ENCODE results near the gene NUPR1.
"Not testable (repeated sequence)": the region's sequence is repeated elsewhere in the genome, so short reads cannot be mapped to it uniquely, and the experiment has no call there.

NUPR1 gene

DNA sequence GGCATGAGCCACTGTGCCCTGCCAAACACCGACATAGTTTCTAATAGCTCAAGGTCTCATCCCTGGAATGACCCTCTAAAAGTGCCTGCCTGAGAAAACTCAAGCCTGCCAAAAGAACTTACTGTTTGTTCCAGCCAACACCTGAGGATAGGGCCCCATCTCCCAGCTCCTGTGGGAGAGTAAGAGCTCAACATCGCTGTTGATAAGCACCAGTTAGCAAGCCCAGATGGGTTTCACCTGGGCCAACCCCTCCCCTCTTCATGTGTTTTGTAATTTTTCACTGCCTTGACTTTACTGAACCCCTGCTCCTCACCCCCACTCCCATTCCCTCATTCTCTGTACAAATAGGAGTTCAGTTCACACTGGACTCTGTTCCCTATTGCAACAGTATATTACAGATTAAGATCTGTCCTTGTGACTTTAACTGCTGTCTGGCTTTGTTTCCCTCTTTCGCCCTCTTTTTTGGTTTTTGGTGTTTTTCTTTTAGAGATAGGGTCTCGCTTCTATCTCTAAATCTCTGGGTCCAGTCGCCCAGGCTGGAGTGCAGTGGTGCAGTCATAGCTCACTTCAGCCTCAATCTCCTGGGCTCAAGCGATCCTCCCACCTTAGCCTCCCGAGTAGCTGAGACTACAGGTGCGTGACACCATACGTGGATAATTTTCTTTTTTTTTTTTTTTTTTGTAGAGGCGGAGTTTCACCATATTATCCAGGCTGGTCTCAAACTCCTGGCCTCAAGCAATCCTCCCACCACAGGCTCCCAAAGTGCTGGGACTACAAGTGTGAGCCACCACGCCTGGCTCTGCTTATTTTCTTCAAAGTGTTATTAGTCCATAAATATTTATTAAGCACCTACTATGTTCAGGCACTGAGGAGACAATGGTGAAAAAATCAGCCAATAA, 12.3 kb downstream of the NUPR1 start:
- no peak for DNase-seq (ENCODE audit: low spot score)

DNA sequence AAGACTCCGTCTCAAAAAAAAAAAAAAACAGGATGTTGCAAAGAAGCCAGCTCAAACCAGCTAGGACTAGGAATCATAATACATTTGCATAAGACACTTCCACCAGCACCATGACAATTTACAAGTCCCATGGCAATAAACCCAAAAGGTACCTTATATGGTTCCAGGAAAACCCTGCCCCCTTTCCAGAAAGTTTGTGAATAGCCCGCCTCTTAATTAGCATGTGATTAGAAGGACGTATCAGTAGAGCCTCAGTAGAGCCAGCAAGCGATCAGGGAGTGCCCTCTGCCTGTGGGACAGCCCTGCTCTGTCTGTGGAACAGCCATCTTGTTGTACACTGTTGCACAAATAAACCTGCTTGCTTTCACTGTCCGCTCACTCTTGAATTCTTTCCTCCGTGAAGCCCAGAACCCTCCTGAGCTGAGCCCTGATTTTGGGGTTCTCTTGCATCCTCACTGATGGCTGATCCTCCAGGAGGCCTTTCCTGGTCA, 14.0 kb downstream of the NUPR1 start:
- no peak for DNase-seq (ENCODE audit: low spot score)

- DNase-seq (ENCODE audit: low spot score), result no peak
Observed at GRCh38 chr16:28522792-28523191, 16.0 kb downstream of the NUPR1 start.

DNA sequence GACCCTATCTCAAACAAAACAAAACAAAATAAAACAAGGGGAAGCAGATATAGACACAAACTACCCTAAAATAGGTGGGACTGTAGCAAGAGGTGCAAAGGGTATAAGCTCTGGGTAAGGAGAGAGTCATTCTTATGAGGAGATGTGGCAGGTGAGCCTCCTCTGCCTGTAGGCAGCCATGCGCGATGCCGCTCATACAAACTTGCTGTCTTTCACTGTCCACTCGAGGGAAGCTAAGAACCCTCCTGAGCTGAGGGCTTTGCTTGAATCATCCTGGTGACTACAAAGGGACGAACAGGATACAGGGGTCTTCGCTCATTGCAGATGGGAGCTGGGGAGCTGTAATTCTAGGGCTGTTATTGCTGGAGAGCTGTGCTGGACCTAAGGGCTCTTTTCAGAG, 17.3 kb downstream of the NUPR1 start:
- no peak for DNase-seq (ENCODE audit: low spot score)

GRCh38 chr16:28520672-28521071, 18.1 kb downstream of the NUPR1 start:
- DNase-seq (ENCODE audit: low spot score), result no peak

GRCh38 chr16:28514246-28514645, 24.5 kb downstream of the NUPR1 start:
- DNase-seq (ENCODE audit: low spot score), result no peak

DNA sequence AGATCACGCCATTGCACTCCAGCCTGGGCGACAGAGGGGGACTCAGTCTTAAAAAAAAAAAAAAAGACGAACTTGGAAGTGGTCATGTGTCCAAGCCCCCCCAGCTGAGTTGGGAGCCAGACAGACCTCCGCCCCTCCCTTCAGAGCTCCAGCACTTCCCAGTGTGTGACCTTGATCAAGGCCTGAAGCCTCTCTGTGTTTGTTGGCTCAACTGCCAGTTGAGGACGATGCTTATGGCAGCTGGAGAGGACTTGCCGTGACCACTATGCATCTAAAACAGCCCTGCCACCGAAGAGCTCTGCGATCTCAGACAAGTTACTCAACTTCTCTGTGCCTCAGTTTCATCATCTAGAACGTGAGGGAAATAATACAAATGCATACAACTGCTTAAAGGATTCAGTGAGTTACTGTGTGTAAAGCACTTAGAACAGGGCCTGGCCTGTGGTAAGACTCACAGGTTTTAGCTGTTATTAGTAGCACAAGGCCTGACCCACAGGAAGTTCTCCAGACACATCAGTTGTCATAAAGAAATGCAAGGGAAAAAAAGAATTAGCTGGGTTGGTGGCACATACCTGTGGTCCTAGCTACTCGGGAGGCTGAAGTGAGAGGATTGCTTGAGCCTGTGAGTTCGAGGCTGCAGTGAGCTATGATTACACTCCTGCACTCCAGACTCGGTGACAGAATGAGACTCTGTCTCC, 25.1 kb downstream of the NUPR1 start:
- no peak for DNase-seq (ENCODE audit: low spot score)

GRCh38 chr16:28511801-28512789, 26.7 kb downstream of the NUPR1 start:
- no peak for DNase-seq (ENCODE audit: low spot score)

DNA sequence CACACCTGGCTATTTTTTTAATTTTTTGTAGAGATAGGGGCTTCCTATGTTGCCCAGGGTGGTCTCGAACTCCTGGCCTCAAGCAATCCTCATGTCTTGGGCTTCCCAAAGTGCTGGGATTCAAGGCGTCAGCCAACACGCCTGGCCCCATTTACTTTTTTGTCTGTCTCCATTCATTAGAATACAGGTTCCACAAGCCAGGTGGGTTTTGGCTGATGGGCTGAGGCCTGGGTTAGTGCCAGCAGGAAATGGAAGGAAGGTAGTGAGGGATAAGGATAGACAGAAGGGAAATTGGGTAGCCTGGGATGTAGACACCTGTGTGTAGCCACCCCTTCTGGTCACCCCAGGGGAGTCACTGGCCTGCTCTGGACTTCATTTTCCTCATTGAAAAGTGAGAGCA, 27.7 kb downstream of the NUPR1 start:
- DNase-seq (ENCODE audit: low spot score), result no peak

GRCh38 chr16:28505489-28506137, 33.2 kb downstream of the NUPR1 start:
- no peak for DNase-seq (ENCODE audit: low spot score)

- DNase-seq (ENCODE audit: low spot score), result no peak
Observed at GRCh38 chr16:28504707-28505404, 33.9 kb downstream of the NUPR1 start.

DNA sequence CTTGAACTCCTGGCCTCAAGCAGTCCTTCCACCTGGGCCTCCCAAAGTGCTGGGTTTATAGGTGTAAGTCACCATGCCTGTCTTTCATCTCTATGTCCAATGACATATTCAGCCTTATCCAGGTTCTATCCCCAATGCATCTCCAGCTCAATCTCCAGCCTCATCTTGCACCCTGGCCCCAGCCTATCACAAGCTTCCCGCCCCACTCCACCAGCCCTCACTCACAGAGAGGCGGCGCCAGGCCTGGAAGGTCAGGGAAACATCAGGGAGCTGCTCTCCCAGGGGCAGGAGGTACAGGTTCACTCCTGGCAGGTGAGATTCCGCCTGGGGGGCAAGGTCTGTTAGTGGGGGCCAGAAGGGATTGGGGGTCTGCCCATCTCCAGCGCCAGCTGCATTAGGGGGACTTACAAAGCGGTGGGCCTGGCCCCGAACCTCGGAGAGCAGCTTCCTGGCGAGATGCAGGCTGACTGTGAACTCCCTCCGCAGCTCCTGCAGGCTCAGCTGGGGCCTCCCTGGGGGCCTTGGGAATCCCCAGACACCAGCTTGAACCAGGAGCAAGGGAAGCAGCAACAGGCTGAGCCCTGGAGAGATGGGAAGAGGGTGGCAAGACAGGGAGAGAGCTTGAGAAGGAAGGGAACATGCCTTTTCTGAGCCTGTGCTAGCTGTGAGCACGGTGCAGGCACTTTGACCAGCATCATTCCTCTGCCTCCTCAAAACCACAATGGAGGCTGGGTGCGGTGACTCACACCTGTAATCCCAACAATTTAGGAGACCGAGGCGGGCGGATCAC, 35.1 kb downstream of the NUPR1 start:
- DNase-seq (ENCODE audit: low spot score), result no peak

DNA sequence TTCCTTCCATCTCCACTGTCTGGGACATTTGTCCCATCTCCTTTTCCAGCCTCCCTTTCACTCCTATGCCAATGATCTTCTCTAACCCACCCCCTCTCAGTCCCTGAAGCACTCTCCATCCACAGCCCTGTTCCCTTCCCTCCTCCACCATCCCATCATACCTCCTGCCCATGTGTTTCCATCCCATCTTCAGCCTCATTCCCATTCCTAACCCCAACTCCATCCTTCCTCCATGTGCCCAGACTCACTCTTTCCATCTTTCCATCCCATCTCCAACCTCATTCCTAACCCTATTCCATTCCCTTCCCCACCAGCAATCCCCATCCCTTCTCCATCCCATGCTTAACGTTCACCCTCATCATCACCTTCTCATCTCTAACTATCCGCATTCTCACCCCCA, 36.5 kb downstream of the NUPR1 start:
- DNase-seq (ENCODE audit: low spot score), result no peak

DNA sequence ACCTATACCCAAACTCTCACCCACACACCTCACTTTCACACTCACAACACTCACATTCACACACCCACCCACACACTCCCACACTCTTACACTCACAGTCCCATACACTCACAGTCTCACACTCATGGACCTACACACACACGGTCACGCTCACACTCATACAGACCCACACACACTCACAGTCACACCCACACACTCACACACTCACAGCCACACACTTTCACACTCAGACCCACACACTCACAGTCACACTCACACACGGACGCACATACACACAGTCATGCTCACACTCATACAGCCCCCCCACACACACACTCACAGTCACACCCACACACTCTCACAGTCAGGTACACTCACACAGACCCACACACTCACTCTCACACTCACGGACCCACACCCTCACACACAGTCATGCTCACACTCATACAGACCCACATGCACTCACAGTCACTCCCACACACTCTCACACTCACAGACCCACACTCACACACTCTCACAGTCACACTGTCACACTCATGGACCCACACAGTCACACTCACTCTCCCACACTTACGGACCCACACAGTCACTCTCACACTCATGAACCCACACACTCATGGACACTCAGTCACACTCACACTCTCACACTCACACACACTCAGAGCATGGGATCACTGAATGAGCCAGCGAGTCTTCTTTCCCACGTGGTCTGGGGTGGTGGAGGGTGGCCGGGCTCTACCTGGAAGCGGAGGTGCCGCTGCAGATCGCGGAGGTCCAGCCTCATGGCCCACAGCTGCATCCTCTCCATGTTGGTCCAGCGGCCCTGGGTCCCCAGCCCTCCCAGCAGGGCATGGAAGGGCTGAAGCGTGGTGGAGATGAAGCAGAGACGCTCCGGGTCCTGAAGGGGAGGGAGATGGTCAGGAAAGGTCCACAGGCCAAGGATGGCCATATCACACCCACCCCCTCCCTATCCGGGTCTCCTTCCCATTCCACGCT, 37.2 kb downstream of the NUPR1 start:
- no peak for DNase-seq (ENCODE audit: low spot score)

DNA sequence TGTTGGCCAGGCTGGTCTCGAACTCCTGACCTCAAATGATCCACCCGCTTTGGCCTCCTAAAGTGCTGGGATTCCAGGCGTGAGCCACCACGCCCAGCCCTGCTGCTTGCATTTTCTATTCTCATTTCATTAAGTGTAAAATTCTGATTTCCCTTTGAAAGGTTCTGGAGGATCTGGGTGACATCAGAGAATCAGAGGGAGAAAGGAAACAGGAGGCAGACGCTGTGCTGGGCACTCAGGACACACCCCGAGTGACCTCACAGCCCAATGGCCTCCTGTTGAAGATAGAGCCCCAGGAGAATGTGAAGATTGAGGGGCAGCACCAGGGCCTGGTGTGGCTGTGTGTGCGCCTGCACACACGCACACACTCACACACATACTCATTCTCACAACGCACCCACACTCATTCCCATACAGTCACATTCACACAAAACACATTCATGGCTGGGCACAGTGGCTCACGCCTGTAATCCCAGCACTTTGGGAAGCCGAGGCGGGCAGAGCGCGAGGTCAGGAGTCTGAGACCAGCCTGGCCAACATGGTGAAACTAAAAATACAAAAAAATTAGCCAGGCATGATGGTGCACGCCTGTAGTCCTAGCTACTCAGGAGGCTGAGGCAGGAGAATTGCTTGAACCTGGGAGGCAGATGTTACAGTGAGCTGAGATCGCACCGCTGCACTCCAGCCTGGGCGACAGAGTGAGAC, 38.1 kb downstream of the NUPR1 start:
- not testable (repeated sequence) for DNase-seq (ENCODE audit: low spot score)

GRCh38 chr16:28499854-28500253, 38.9 kb downstream of the NUPR1 start:
- DNase-seq (ENCODE audit: low spot score), result no peak

- DNase-seq (ENCODE audit: low spot score), result no peak
Observed at GRCh38 chr16:28498666-28499381, 40.0 kb downstream of the NUPR1 start.

Measured in germinal center (tissue), 1 donor.